ENCODE measurements around the gene MLANA. TPM values are rescaled to one million over a fixed set of nuclear protein-coding genes. Genes with fewer than 3 reads are reported as not detected.

Gene MLANA
- total and polyA plus RNA-seq, 8 donors: 0.75 to 1.5 (median 1.1) TPM; not detected in 2

DNA sequence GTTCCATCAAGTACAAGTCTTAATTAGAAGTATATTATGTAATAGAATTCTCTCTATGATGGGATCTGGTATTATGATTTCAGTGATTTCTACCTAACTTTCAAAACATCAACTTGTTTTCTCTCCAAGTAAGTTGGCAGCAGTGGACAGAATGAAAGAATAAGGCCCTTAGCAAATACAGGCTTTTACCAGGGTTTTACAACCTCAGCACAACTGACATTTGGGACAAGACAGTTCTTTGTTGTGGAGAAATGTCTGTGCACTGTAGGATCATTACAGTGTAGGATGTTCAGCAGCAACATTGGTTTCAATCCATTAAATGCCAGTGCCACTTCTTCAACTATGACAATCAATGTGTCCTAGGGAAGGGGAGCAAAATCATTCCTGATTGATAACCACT, 48.8 kb downstream of the MLANA start:
- ATAC-seq (no peak), DNase-seq (no peak)
- intact Hi-C loops (cut with DNase I): no loop called here
- TF ChIP-seq CTCF (IDR thresholded peaks at IDR 0.05): no peak
- H3K9me3 ChIP-seq: no peaks in the 10 kb centered on the region
- H3K4me3 ChIP-seq: no peak overlapping the region
- H3K4me1 ChIP-seq: no peaks in the 10 kb centered on the region
- H3K36me3 ChIP-seq: no peaks in the 10 kb centered on the region
- H3K27me3 ChIP-seq: no peaks in the 10 kb centered on the region
- no peak overlapping the region for H3K27ac ChIP-seq

DNA sequence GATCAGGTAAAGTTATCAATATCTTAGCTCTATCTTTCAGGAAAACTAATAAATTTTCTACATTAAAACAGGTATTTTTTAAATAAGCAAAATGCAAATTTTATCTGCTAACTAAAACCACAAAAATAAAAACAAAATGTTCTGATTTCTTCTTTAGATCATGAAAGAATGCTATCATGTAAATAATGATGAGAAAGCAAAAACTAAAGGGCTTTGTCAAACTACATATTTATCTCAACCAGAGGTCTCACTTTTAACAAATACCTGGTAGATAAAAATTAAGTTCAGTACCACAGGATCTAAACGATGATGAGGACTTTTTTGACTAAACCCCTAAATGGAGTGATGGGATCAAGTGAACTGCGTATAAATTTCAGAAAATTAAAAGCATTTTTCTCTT, 50.5 kb downstream of the MLANA start:
- no peak for ATAC-seq
- no peak for DNase-seq
- no peak for TF ChIP-seq CTCF (IDR thresholded peaks at IDR 0.05)
- intact Hi-C loops (cut with DNase I): no loop called here
- Histone ChIP-seq H3K36me3 (no peaks in the 10 kb centered on the region), H3K4me1 (no peaks in the 10 kb centered on the region), H3K9me3 (no peaks in the 10 kb centered on the region), H3K27ac (no peak overlapping the region), H3K4me3 (no peak overlapping the region), H3K27me3 (no peaks in the 10 kb centered on the region)

GRCh38 chr9:5945112-5945511, 54.4 kb downstream of the MLANA start:
- no peak for TF ChIP-seq CTCF (IDR thresholded peaks at IDR 0.05)
- intact Hi-C loops (cut with DNase I): no loop called here

GRCh38 chr9:5947912-5948311, 57.2 kb downstream of the MLANA start:
- Histone ChIP-seq H3K4me1 (peaks cover 0 to 11% of the 10 kb centered on the region in 2 donors), H3K27me3 (no peaks in the 10 kb centered on the region), H3K36me3 (no peaks in the 10 kb centered on the region), H3K9me3 (no peaks in the 10 kb centered on the region), H3K27ac (no peak overlapping the region), H3K4me3 (no peak overlapping the region)
- DNase-seq (peak in 1 of 4 donors; percentile 3), ATAC-seq (no peak)
- intact Hi-C loops (cut with DNase I): no loop called here
- no peak for TF ChIP-seq CTCF (IDR thresholded peaks at IDR 0.05)

More at GRCh38 chr9:5945112-5945511, 54.4 kb downstream of the MLANA start:
- no peaks in the 10 kb centered on the region for H3K36me3 ChIP-seq
- H3K4me1 ChIP-seq: peaks cover 0 to 11% of the 10 kb centered on the region in 2 donors
- no peak overlapping the region for H3K27ac ChIP-seq
- DNase-seq (no peak), ATAC-seq (no peak)
- no peaks in the 10 kb centered on the region for H3K27me3 ChIP-seq
- no peak overlapping the region for H3K4me3 ChIP-seq
- H3K9me3 ChIP-seq: no peaks in the 10 kb centered on the region

- H3K27ac ChIP-seq: peak overlapping the region in 1 of 2 donors; percentile 4
- H3K27me3 ChIP-seq: no peaks in the 10 kb centered on the region
- peak; percentile 26 for ATAC-seq
- intact Hi-C loops (cut with DNase I): no loop called here
- DNase-seq: peak in 1 of 4 donors; percentile 11
- H3K9me3 ChIP-seq: no peaks in the 10 kb centered on the region
- no peak for TF ChIP-seq CTCF (IDR thresholded peaks at IDR 0.05)
- no peak overlapping the region for H3K4me3 ChIP-seq
- H3K36me3 ChIP-seq: no peaks in the 10 kb centered on the region
- peaks cover 0 to 11% of the 10 kb centered on the region in 2 donors for H3K4me1 ChIP-seq
These were observed 58.5 kb downstream of the MLANA start for GRCh38 chr9:5949103-5949699.
